Measurements from ENCODE around the gene CYB5A.

CYB5A gene

GRCh38 chr18:74203811-74204210 is 88.0 kb downstream of the CYB5A start:
- no peak for DNase-seq
